GM18861 (cell line): Measurements from ENCODE around the gene ESRRG.

ENCODE experiments used
- ATAC-seq: cut with Tn5 transposase; IDR thresholded peaks from one replicate; pipeline ENCODE4 v1.9.1; 2021; ENCODE audit not compliant: unreplicated experiment

Gene ESRRG

DNA sequence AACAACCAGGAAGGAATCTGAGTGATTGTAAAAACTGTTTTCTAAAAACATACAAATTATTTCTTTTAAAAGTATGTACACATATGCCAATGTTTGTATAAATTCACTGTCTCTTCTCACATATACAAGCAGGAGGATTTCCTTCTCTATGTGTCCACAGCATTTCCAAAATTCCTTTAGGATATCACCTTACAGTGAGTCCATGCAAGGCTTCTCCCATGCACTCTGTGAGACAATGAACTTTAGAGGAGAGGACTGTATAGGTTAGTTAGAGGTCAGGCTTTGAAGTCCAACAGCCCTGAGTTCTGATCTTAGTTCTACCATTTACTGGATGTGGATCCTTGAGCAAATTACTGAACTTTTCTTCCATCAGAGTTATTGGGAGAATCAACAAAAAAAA, 265.9 kb downstream of the ESRRG start:
- ATAC-seq, result no peak

GRCh38 chr1:216456682-216457081, 266.5 kb downstream of the ESRRG start:
- no peak for ATAC-seq

- no peak for ATAC-seq
Observed at GRCh38 chr1:216453777-216454176, 269.5 kb downstream of the ESRRG start.
